HG02943 (cell line): ENCODE data around the gene SEMA4B.

Source experiments
- ATAC-seq: cut with Tn5 transposase; IDR thresholded peaks from one replicate; pipeline ENCODE4 v1.9.1; 2021; ENCODE audit warnings: mild to moderate bottlenecking, low read depth, moderate library complexity; ENCODE audit not compliant: unreplicated experiment

The SEMA4B gene

GRCh38 chr15:90223441-90224165 is 22.5 kb downstream of the SEMA4B start:
- ATAC-seq, result no peak

GRCh38 chr15:90225047-90225446 is 23.9 kb downstream of the SEMA4B start:
- no peak for ATAC-seq

- ATAC-seq, result no peak
These were observed 24.5 kb downstream of the SEMA4B start for GRCh38 chr15:90225504-90226234.

DNA sequence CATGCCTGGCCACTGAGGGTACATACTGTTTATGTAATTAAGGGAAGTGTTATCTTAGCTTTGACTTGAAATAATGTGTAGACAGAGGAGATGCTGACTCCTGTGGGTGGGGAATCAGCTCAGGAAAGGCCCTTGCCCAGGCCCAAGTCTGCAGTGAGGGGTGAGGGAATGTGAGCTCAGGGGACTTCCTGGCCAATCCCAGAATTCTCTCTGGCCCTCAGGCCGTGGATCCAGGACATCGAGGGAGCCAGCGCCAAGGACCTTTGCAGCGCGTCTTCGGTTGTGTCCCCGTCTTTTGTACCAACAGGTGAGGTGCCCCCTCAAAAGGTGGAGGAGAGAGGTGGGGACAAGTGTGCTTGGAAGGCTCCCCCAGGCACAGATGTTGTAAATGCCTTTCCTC is 26.2 kb downstream of the SEMA4B start:
- no peak for ATAC-seq

- ATAC-seq, result no peak
These were observed 27.0 kb downstream of the SEMA4B start for GRCh38 chr15:90227816-90228772.

- ATAC-seq, result no peak
These were observed 27.8 kb downstream of the SEMA4B start for GRCh38 chr15:90228960-90229359.

- ATAC-seq, result no peak
These were observed 29.0 kb downstream of the SEMA4B start for GRCh38 chr15:90230071-90230494.

- ATAC-seq, result no peak
These were observed 29.5 kb downstream of the SEMA4B start for GRCh38 chr15:90230610-90231009.

- ATAC-seq, result no peak
These were observed 30.2 kb downstream of the SEMA4B start for GRCh38 chr15:90231028-90232017.

- no peak for ATAC-seq
These were observed 31.1 kb downstream of the SEMA4B start for GRCh38 chr15:90232196-90232595.

- no peak for ATAC-seq
These were observed 31.8 kb downstream of the SEMA4B start for GRCh38 chr15:90232941-90233386.

GRCh38 chr15:90233387-90234095 is 32.4 kb downstream of the SEMA4B start, which contains the start of gene CIB1:
TSS of gene CIB1 (minus strand) at chr15:90233941. CDS start at chr15:90233885, 56 bp downstream.
- peak; percentile 71 for ATAC-seq

- ATAC-seq, result peak; percentile 53
These were observed 33.2 kb downstream of the SEMA4B start, which contains the start of gene GDPGP1 for GRCh38 chr15:90234096-90234988. TSS of gene GDPGP1 (plus strand) at chr15:90234209. CDS start at chr15:90240909, 6,700 bp downstream.

DNA sequence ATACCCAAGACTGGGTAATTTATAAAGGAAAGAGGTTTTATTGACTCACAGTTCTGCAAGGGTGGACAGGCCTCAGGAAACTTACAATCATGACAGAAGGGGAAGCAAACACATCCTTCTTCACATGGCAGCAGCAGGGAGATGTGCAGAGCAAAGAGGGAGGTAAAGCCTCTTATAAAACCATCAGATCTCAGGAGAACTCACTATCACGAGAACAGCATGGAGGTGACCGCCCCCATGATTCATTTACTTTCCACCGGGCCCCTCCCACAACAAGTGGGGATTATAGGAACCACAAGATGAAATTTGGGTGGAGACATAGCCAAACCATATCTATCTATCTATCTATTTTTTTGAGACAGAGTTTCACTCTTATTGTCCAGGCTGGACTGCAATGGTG is 38.2 kb downstream of the SEMA4B start:
- no peak for ATAC-seq

GRCh38 chr15:90240856-90241255 is 39.7 kb downstream of the SEMA4B start:
- no peak for ATAC-seq

DNA sequence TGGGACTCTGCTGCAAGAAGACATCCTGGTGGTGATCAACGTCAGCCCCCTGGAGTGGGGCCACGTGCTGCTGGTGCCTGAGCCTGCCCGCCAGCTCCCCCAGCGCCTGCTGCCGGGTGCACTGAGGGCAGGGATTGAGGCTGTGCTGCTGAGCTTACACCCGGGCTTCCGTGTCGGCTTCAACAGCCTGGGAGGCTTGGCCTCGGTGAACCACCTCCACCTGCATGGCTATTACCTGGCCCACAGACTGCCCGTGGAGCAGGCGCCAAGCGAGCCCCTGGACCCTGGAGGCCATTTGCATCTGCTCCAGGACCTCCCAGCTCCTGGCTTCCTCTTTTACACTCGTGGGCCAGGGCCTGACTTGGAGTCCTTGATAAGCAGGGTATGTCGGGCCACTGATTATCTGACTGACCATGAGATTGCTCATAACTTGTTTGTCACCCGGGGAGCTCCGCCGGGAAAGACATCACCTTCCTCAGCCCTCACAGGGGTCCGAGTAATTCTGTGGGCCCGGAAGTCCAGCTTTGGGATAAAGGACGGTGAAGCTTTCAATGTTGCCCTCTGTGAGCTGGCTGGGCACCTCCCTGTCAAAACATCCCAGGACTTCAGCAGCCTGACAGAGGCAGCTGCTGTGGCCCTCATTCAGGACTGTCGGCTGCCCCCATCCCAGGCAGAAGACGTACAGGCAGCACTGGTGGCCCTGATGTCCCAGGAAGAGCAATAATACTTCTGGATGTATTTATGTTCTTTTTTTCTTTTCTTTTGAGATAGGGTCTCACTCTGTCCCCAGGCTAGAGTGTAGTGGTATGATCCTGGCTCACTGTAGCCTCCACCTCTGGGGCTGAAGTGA is 40.4 kb downstream of the SEMA4B start:
- no peak for ATAC-seq
